NCI-H2081 (cell line): ENCODE data around the gene MAGEF1.
"Not testable (repeated sequence)": the region's sequence is repeated elsewhere in the genome, so short reads cannot be mapped to it uniquely, and the experiment has no call there.

Experiments used
- DNase-seq, 2 experiments: peaks; one replicate each; lab custom pipeline; 2025; lab: John Stamatoyannopoulos, UW

Gene MAGEF1

GRCh38 chr3:184742676-184743135, 30.8 kb upstream of the MAGEF1 start:
- peak in 1 of 2 experiments; percentile 24 for DNase-seq

- no peak for DNase-seq
These were observed 30.2 kb upstream of the MAGEF1 start for GRCh38 chr3:184741798-184742675.

DNA sequence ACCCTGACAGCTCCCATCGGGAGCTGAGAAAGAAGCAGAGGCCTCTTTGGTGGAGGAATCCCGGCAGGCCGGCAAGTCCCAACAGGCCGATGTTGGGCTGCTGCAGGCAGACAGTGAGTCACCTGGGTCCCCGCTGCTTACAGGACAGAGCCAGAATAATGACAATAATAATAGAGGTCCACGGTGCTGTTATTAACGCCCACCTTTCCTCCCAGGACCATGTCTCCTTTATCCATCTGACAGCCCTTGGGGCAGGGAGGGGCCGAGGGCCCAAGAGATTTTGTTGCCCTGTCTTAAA, 29.3 kb upstream of the MAGEF1 start:
- no peak for DNase-seq

DNA sequence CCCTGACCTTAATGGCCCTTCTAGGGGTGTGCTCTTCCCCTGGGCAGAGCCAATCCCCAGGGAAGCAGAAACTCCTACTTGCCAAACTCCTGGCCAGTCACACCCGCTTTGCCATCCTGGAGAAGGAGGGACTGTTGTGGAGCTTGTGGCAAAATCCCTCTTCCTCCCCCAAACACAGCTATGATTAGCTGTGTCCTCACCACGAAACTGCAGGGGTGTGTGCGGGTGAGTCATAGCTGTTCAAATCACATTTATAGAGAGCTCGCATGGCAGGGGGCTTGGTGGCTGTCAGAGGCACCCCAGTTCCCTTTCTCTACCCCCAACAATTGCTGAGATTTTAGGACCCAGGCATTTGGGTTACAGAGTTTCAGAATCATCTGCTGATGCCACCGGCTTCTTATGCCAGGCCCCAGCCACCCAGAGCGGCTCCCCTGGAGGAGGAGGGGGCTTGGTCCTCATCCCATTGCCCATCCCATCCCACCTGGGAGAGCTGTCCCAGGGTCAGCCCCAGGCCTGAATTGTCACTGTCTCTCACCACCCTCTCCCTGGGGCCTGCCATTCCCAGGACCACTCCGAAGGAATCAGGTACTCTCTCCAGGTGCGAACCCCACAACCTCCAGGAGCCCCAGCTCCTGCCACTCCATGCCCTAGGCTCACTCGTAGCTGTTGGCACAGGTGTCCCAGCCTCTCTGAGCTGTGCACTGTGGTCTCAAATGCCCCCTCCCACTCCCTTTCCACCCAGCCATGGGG, 28.8 kb upstream of the MAGEF1 start:
- DNase-seq: no peak

GRCh38 chr3:184739594-184740505, 28.0 kb upstream of the MAGEF1 start:
- DNase-seq: no peak

DNA sequence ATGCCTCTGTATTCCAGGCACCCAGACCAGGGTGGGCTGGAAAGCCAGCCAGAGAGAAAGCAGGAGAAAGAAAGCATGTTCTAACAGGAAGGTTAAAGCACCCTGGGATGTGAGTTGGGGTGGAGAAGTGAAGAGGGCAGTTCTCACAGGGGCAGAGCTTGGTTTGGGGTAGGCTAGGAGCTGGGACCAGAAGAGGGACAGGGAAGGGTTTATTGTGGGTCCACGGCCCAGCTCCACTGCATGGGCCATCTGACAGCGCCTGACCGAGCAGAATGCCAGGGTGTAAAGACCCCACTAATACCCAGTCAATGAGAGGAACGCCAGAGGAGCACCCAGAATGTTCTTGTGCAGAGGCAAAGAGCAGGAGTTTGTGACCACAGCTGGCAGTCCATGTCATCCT, 27.1 kb upstream of the MAGEF1 start:
- no peak for DNase-seq

DNA sequence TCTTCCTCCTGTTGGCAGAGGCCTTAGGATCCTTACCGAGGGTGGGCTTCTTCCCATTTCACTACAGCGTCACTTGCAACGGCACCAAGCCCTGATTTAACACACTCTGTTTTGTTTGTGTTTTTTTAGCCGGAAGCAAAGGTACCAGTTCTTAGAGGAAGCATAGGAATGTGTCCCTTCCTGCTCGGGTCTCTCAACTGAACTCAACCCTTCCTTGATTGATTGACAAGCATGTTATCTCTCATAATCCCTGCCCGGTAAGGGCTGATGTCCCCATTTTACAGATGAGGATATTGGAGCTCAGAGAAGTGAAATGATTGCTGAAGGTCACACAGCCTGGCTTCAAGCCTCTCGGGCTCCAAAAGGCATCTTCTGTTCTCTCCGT, 26.6 kb upstream of the MAGEF1 start:
- no peak for DNase-seq

DNA sequence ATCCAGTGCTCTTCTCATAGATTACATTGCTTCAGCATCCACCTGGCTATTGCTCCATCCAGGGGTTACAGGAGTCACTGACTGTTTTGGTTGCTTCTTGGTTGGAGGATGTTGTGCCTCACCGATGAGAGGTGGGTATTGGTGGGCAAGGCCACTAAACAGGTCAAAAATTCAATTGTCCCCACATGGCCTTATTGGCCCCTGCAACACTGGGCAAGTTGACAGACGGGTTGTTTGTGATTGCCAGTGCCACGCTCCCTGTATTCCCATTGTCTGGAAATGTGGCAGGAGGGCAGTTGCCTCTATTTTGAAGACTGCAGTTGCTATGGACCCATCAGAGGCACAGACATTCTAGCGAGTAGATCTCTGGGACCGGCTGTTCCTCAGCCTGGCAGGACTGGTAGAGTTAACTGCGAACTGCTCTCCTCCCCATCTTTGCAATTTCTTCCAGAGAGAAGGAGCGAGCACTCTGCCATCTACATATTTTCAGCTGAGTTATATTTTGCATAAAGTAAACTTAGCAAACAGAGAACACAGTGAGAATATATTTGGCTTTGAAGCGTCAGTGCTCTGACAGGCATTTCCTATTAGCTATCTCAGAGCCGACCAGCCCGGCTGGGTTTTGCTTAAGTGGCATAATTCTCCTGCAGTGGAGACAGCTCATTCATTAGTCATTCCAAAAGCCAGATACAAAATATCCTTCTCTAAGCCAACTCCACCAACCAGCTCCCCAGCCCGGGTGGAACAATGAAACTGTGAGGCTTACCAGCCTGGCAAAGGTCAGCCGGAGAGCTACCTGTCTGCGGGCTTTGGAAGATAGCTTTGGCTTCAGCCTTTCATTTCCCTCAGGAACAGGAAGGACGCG, 26.0 kb upstream of the MAGEF1 start:
- DNase-seq: no peak

DNA sequence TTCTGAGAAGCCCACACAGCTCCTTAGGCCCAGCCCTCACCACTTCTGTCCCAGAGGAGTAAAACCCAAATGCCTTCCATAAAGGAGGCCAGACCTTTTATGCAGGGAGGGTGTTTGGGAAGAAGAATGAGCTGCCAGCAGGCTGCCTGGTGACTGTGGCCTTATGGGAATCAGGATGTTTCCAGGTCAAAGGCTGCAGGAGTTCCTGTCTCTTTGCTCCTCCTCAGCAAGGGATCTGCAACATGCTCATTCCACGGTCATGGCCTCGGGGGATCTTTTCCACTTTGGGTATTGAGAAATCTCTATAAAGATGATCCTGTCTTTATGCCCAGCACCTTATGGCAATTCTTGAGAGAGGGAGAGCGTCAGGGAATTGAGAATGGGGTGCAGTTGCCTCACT, 25.2 kb upstream of the MAGEF1 start:
- DNase-seq: no peak

DNA sequence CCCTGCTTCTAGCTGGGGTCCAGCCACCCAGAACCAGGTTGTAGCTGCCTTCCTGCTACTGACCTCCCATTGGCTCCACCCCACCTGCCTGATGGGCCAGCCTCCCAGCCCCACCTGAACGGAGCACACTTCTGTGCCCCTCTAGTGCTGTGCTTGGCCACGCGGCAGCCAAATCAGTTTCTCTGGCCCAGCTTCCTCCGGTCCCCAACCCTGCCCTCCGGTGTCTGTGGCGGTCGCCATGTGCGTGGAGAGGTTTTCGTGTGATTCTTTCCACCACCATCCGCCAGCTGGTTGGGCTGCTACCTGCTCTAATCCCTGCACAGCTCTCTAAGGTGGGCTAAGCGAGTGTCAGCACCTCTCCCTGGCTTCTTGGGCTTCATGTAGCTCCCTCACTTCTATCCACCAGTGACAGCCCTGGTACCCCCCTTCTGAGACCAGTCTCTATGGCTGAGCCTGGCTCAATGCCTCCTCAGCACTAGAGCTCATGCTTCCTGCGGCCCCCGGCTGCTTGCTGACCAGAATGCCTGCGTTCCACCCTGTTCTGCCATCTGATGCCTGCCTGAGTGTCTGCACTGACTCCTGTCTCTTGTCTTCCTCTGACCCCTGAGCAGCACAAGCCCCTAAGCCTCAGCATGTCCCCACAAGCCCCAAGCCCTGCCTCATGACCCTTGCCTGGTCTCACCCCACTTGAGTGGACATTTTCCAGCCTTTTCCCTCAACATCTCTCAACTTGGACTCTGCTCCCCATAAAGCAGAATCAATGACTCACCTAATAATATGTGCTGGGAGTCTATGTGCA, 23.2 kb upstream of the MAGEF1 start:
- DNase-seq: no peak

- DNase-seq: no peak
These were observed 22.2 kb upstream of the MAGEF1 start for GRCh38 chr3:184733971-184734608.

- DNase-seq: no peak
These were observed 21.3 kb upstream of the MAGEF1 start for GRCh38 chr3:184733181-184733580.

DNA sequence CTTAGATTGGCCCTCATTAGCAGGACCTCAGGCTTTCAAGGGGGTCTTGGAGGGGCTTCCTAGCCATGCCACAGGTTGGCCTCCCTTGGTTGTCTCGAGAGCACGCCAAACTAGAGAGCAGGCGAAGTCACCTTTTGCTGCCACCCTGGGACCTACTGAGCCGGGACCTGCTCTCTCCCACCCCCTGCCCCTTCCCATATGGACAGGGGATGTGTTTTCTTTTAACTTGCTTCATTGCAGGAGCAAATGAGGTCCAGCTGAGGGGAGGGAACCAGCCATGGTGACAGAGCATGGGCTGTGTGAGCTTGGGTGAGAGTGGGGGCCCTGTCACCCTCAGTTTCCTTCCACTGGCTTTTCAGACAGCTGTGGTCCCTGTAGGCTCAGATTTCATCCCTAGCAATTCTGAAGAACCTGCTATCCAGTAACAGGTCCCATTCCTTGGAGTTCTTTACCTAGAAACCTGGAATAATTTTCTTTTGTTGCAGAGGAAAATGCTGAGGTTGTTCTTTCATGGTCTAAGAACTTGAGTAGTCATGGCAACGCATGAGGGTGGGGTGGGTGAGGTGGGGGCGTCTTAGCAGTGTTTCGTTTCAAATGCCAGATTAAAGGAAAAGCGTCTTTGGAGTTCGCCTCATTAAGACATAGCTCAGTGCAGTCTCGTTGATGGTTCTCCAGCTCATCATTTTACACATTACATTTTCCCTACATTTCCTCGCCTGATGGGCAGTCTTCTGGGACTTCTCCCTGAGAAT, 20.1 kb upstream of the MAGEF1 start:
- DNase-seq: no peak

DNA sequence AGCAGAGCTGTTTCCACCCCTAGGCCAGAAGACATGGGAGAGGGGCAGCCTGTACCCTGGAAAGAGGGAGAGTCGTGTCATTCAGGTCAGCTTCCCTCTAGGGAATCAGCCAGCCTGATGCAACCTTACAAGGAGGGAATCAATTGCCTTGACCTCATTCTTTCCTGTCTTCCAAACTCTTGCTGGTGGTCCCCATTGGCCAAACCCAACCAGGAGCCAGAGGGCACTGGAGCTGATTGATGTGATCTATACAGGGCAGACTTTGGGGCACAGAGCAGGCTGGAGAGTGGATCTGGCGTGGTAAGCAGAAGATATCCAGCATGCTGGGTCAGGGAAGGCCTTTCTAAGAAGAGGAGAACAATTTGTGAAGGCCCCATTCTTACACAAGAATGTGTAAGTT, 19.1 kb upstream of the MAGEF1 start:
- no peak for DNase-seq

DNA sequence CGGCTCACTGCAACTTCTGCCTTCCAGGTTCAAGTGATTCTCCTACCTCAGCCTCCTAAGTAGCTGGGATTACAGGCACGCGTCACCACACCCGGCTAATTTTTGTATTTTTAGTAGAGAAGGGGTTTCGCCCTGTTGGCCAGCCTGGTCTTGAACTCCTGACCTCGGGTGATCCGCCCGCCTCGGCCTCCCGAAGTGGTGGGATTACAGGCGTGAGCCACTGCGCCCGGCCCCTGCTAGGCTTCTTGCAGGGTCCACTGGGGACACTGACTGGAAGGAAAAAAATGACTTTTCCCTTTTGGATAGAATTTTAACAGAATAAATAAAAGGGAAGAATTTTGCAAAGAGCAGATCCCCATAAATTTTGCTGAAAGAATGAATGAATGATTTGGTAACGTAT, 17.3 kb upstream of the MAGEF1 start:
- DNase-seq: not testable (repeated sequence)

DNA sequence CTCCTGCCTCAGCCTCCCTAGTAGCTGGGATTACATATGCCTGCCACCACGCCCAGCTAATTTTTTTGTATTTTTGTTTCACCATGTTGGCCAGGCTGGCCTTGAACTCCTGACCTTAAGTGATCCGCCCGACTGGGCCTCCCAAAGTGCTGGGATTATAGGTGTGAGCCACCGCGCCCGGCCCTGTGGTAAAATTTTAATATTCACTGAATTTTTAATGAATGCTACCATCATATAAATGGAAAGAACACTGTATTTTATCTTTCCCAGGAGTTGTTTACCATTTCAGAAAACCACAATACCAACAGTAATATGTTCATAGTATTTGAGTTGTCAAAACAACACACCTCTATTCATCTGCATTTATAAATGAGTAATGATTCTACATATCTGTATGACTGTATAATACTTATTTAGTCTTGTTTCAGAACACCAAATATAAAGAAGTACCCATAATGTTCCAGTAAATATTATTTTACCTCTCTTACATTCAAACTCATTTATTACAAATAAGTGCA, 16.2 kb upstream of the MAGEF1 start:
- no peak for DNase-seq

- DNase-seq: peak; percentile 73 to 76
These were observed 15.6 kb upstream of the MAGEF1 start for GRCh38 chr3:184727357-184728009.

- DNase-seq: no peak
These were observed 14.6 kb upstream of the MAGEF1 start for GRCh38 chr3:184726497-184726896.
